ENCODE data around the gene KIAA1586. TPM values are rescaled to one million over a fixed set of nuclear protein-coding genes. Genes with fewer than 3 reads are reported as not detected.

The KIAA1586 gene
- total and polyA plus RNA-seq, 12 donors: 3.7 to 43.1 (median 15.8) TPM

- 86 to 100% (median 88%) methylated on average over 3 of the region's 3 CpGs for WGBS, 4 donors
- intact Hi-C loops (cut with DNase I): no loop called here
- no peak for DNase-seq
- no peaks in the 10 kb centered on the region for H3K9me3 ChIP-seq (replicated peaks in 1 of 3)
- H3K27ac ChIP-seq: no peak overlapping the region
- H3K4me3 ChIP-seq: no peak overlapping the region
- H3K4me1 ChIP-seq (replicated peaks in 1 of 2): no peaks in the 10 kb centered on the region
- H3K36me3 ChIP-seq (replicated peaks in 1 of 2): no peaks in the 10 kb centered on the region
- H3K27me3 ChIP-seq: no peaks in the 10 kb centered on the region
- no peak for TF ChIP-seq CTCF (IDR thresholded peaks at IDR 0.05)
- no peak for TF ChIP-seq POLR2A (IDR thresholded peaks at IDR 0.05)
Observed at GRCh38 chr6:57072108-57072507, 25.6 kb downstream of the KIAA1586 start.

- TF ChIP-seq POLR2A (IDR thresholded peaks at IDR 0.05): no peak
- TF ChIP-seq CTCF (IDR thresholded peaks at IDR 0.05): no peak
- Histone ChIP-seq H3K27ac (no peak overlapping the region), H3K9me3 (replicated peaks in 1 of 3) (no peaks in the 10 kb centered on the region), H3K4me3 (no peak overlapping the region), H3K4me1 (replicated peaks in 1 of 2) (no peaks in the 10 kb centered on the region), H3K27me3 (no peaks in the 10 kb centered on the region), H3K36me3 (replicated peaks in 1 of 2) (no peaks in the 10 kb centered on the region)
- WGBS, 4 donors: 89 to 91% (median 90%) methylated on average over 8 of the region's 8 CpGs
- intact Hi-C loops (cut with DNase I): no loop called here
- no peak for DNase-seq
Observed at GRCh38 chr6:57074383-57074782, 27.9 kb downstream of the KIAA1586 start.

- no peak for DNase-seq
- H3K27ac ChIP-seq: no peak overlapping the region
- TF ChIP-seq POLR2A (IDR thresholded peaks at IDR 0.05): no peak
- no peak for TF ChIP-seq CTCF (IDR thresholded peaks at IDR 0.05)
- H3K9me3 ChIP-seq (replicated peaks in 1 of 3): no peaks in the 10 kb centered on the region
- peaks cover 0 to 3% of the 10 kb centered on the region in 2 donors for H3K36me3 ChIP-seq (replicated peaks in 1 of 2)
- no peak overlapping the region for H3K4me3 ChIP-seq
- H3K27me3 ChIP-seq: no peaks in the 10 kb centered on the region
- intact Hi-C loops (cut with DNase I): no loop called here
- H3K4me1 ChIP-seq (replicated peaks in 1 of 2): no peaks in the 10 kb centered on the region
Observed at GRCh38 chr6:57075092-57075491, 28.6 kb downstream of the KIAA1586 start.

- no peaks in the 10 kb centered on the region for H3K9me3 ChIP-seq (replicated peaks in 1 of 3)
- no peak for TF ChIP-seq POLR2A (IDR thresholded peaks at IDR 0.05)
- TF ChIP-seq CTCF (IDR thresholded peaks at IDR 0.05): no peak
- no peak overlapping the region for H3K4me3 ChIP-seq
- 76 to 88% (median 79%) methylated on average over 1 of the region's 1 CpG for WGBS, 4 donors
- H3K4me1 ChIP-seq (replicated peaks in 1 of 2): no peaks in the 10 kb centered on the region
- H3K27me3 ChIP-seq: no peaks in the 10 kb centered on the region
- DNase-seq: no peak
- H3K36me3 ChIP-seq (replicated peaks in 1 of 2): peaks cover 0 to 6% of the 10 kb centered on the region in 2 donors
- intact Hi-C loops (cut with DNase I): no loop called here
- H3K27ac ChIP-seq: no peak overlapping the region
Observed at GRCh38 chr6:57078531-57079207, 32.2 kb downstream of the KIAA1586 start.

Data from adrenal gland (tissue), 12 donors.